Measurements from ENCODE around the gene COL4A4.

Gene COL4A4

GRCh38 chr2:227123697-227124096 lies 40.3 kb downstream of the COL4A4 start:
- H3K9ac ChIP-seq, result no peak overlapping the region
- no peaks in the 10 kb centered on the region for H3K27me3 ChIP-seq
- no peak overlapping the region for H3K4me3 ChIP-seq
- H4K20me1 ChIP-seq, result no peaks in the 10 kb centered on the region
- H3K9me3 ChIP-seq, result no peaks in the 10 kb centered on the region
- H3K27ac ChIP-seq, result no peak overlapping the region
- no peak for TF ChIP-seq Cebpa-rat (IDR thresholded peaks at IDR 0.05)
- H3K36me3 ChIP-seq, result no peaks in the 10 kb centered on the region
- no peak overlapping the region for H3K4me2 ChIP-seq
- H3K4me1 ChIP-seq, result no peaks in the 10 kb centered on the region

GRCh38 chr2:227118353-227118752 lies 45.7 kb downstream of the COL4A4 start:
- H3K36me3 ChIP-seq, result no peaks in the 10 kb centered on the region
- no peaks in the 10 kb centered on the region for H3K9me3 ChIP-seq
- no peaks in the 10 kb centered on the region for H3K27me3 ChIP-seq
- H3K4me1 ChIP-seq, result peaks cover 14% of the 10 kb centered on the region
- no peak overlapping the region for H3K9ac ChIP-seq
- TF ChIP-seq Cebpa-rat (IDR thresholded peaks at IDR 0.05), result no peak
- H3K4me2 ChIP-seq, result peak overlapping the region; percentile 39
- no peaks in the 10 kb centered on the region for H4K20me1 ChIP-seq
- H3K4me3 ChIP-seq, result no peak overlapping the region
- H3K27ac ChIP-seq, result no peak overlapping the region

GRCh38 chr2:227117852-227118251 lies 46.2 kb downstream of the COL4A4 start:
- Histone ChIP-seq H3K9me3 (no peaks in the 10 kb centered on the region), H3K36me3 (no peaks in the 10 kb centered on the region), H3K9ac (peak overlapping the region; percentile 43; the same call in 1 of the 2 replicates), H3K4me1 (peaks cover 14% of the 10 kb centered on the region), H3K27me3 (no peaks in the 10 kb centered on the region), H3K27ac (no peak overlapping the region), H3K4me2 (peak overlapping the region; percentile 39), H3K4me3 (no peak overlapping the region), H4K20me1 (no peaks in the 10 kb centered on the region)
- TF ChIP-seq Cebpa-rat (IDR thresholded peaks at IDR 0.05), result no peak

DNA sequence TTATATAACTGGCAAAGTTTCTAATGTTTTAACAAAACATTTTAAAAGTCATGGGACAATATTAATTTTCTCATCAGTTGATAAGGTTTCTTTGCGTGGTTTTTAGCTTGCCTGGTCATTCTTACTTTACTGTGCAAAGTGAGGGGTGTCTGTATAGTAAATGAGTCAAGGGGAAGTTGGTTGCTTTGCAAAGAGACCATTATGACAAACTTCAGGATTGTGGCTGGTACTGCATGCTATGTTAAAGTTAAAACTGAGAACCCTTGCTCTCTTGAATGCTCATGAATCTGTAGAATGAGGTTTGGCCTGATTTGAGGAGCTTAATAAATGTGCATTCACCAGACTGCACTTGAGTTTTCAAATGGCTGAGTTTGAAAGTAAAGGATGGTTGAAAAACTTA lies 47.0 kb downstream of the COL4A4 start:
- no peak overlapping the region for H3K4me3 ChIP-seq
- no peaks in the 10 kb centered on the region for H3K9me3 ChIP-seq
- H3K4me2 ChIP-seq, result no peak overlapping the region
- H3K36me3 ChIP-seq, result no peaks in the 10 kb centered on the region
- no peaks in the 10 kb centered on the region for H3K27me3 ChIP-seq
- no peak overlapping the region for H3K27ac ChIP-seq
- no peaks in the 10 kb centered on the region for H4K20me1 ChIP-seq
- H3K9ac ChIP-seq, result no peak overlapping the region
- TF ChIP-seq Cebpa-rat (IDR thresholded peaks at IDR 0.05), result no peak
- H3K4me1 ChIP-seq, result peaks cover 14% of the 10 kb centered on the region

DNA sequence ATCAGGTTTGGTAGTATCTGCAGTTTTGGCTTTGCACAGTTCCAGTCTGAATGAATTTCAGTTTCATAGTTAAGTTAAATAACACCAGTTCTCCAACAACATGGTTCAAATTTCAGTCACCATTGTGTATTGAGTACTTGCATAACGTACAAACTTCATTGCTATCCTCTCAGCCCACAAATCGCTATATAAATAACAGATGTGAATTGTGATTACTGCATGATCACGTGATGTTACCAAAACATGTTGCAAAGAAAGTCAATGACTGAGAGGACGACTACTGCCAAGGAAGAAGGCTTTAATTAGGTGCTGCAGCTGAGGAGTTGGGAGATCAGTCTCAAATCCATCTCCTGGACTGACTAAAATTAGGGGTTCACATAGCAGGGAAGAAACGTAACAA lies 48.2 kb downstream of the COL4A4 start:
- H3K4me1 ChIP-seq, result peaks cover 14% of the 10 kb centered on the region
- no peak overlapping the region for H3K27ac ChIP-seq
- H3K9ac ChIP-seq, result no peak overlapping the region
- H3K4me2 ChIP-seq, result no peak overlapping the region
- no peaks in the 10 kb centered on the region for H3K36me3 ChIP-seq
- no peaks in the 10 kb centered on the region for H4K20me1 ChIP-seq
- no peak overlapping the region for H3K4me3 ChIP-seq
- no peak for TF ChIP-seq Cebpa-rat (IDR thresholded peaks at IDR 0.05)
- no peaks in the 10 kb centered on the region for H3K27me3 ChIP-seq
- H3K9me3 ChIP-seq, result no peaks in the 10 kb centered on the region

GRCh38 chr2:227106845-227107759 lies 56.9 kb downstream of the COL4A4 start:
- TF ChIP-seq Cebpa-rat (IDR thresholded peaks at IDR 0.05), result no peak
- H3K9ac ChIP-seq, result no peak overlapping the region
- H3K4me3 ChIP-seq, result no peak overlapping the region
- H3K27me3 ChIP-seq, result no peaks in the 10 kb centered on the region
- no peaks in the 10 kb centered on the region for H3K4me1 ChIP-seq
- no peaks in the 10 kb centered on the region for H4K20me1 ChIP-seq
- no peaks in the 10 kb centered on the region for H3K9me3 ChIP-seq
- H3K4me2 ChIP-seq, result no peak overlapping the region
- no peaks in the 10 kb centered on the region for H3K36me3 ChIP-seq
- H3K27ac ChIP-seq, result no peak overlapping the region

GRCh38 chr2:227103583-227103982 lies 60.4 kb downstream of the COL4A4 start:
- H3K27ac ChIP-seq, result no peak overlapping the region
- no peak for TF ChIP-seq Cebpa-rat (IDR thresholded peaks at IDR 0.05)
- no peak overlapping the region for H3K4me3 ChIP-seq
- H4K20me1 ChIP-seq, result no peaks in the 10 kb centered on the region
- no peaks in the 10 kb centered on the region for H3K27me3 ChIP-seq
- H3K9ac ChIP-seq, result no peak overlapping the region
- no peak overlapping the region for H3K4me2 ChIP-seq
- H3K4me1 ChIP-seq, result no peaks in the 10 kb centered on the region
- no peaks in the 10 kb centered on the region for H3K36me3 ChIP-seq
- no peaks in the 10 kb centered on the region for H3K9me3 ChIP-seq

- H3K4me1 ChIP-seq, result peaks cover 6% of the 10 kb centered on the region; the same call in 1 of the 2 replicates
- H3K36me3 ChIP-seq, result no peaks in the 10 kb centered on the region
These were observed 64.7 kb downstream of the COL4A4 start for GRCh38 chr2:227099340-227099739.

DNA sequence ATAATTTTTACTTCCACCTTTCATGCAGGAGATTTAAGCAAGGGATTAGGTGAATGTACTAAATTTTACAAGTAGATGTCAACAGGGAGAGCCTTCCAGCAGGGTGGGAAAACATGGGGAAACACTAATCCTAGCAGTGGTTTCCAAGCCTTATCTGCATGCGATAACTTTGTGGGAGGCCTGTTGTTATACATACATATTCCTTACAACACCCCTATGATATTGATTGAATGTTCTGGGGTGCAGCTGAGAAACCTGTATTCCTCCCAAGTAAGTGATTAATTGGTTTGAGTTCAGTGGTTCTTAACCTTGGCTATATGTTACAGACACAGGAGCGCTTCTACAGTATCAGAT lies 65.9 kb downstream of the COL4A4 start:
- Histone ChIP-seq H3K27me3 (no peaks in the 10 kb centered on the region), H3K36me3 (no peaks in the 10 kb centered on the region), H3K4me1 (peaks cover 6% of the 10 kb centered on the region; the same call in 1 of the 2 replicates), H3K27ac (no peak overlapping the region), H3K9me3 (no peaks in the 10 kb centered on the region), H3K4me3 (no peak overlapping the region), H4K20me1 (no peaks in the 10 kb centered on the region), H3K9ac (no peak overlapping the region), H3K4me2 (no peak overlapping the region)
- no peak for TF ChIP-seq Cebpa-rat (IDR thresholded peaks at IDR 0.05)

More at GRCh38 chr2:227099340-227099739, 64.7 kb downstream of the COL4A4 start:
- Histone ChIP-seq H4K20me1 (no peaks in the 10 kb centered on the region), H3K4me2 (no peak overlapping the region), H3K9ac (no peak overlapping the region), H3K4me3 (no peak overlapping the region), H3K27me3 (no peaks in the 10 kb centered on the region), H3K27ac (no peak overlapping the region), H3K9me3 (no peaks in the 10 kb centered on the region)
- no peak for TF ChIP-seq Cebpa-rat (IDR thresholded peaks at IDR 0.05)

DNA sequence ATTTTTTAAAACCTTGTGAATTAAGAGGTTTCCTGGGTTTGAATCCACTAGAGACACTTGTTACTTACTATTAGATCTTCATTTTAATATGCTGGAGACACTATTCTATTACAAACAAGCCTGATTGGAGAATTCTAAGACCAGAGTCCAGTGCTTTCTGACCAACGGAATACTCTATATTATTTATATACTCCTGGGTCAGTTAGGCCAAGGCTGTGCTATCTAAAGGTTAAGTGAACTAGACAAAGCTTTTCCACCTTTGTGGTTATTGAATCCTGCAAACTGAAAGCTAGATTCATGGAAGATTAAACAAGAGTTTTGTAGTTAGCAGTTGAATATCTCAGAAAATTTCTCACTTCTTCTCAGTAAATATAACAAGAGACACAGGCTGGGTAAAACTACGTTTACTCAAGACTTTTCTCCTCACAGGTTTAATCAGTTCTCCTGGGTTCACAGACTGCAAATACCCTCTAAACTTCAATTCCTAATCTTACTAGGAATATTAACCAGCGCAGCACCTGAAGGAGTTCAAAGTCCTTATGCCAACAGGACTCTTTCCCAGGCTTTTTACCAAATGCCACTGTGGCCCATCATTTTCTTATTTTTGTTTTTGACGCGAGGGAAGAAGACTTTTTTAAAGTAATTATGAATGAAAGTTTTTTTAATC lies 66.4 kb downstream of the COL4A4 start:
- Histone ChIP-seq H3K27me3 (no peaks in the 10 kb centered on the region), H3K4me1 (peaks cover 6% of the 10 kb centered on the region; the same call in 1 of the 2 replicates), H4K20me1 (no peaks in the 10 kb centered on the region), H3K4me2 (no peak overlapping the region), H3K36me3 (no peaks in the 10 kb centered on the region), H3K4me3 (no peak overlapping the region), H3K9me3 (no peaks in the 10 kb centered on the region), H3K27ac (no peak overlapping the region), H3K9ac (no peak overlapping the region)
- no peak for TF ChIP-seq Cebpa-rat (IDR thresholded peaks at IDR 0.05)

Data from BLaER1 (cell line).